Right cardiac atrium (tissue), 5 donors: ENCODE data around the gene NDRG4. TPM values are rescaled to one million over a fixed set of nuclear protein-coding genes. Genes with fewer than 3 reads are reported as not detected.
A peak's percentile ranks its signal among the peaks of the same experiment; 100 is the strongest.

Experiments used
- ATAC-seq, 2 donors: fragments of 200-7000 bp; cut with Tn5 transposase; one replicate each; pipeline versions ENCODE4 v1.8.0 to v1.9.1; 2020; ENCODE audit warnings: moderate library complexity in 2 of 2, mild to moderate bottlenecking in 1 of 2
- DNase-seq, 3 donors: peaks; one replicate each; pipeline ENCODE4 v3.0.0-alpha.2; 2020
- H3K27ac ChIP-seq: one replicate; pipeline ENCODE4 v1.5.1; 2013; ENCODE audit warnings: mild to moderate bottlenecking, low read length, control low read depth, moderate library complexity
- H3K27me3 ChIP-seq: one replicate; pipeline ENCODE4 v1.6.1; 2013; ENCODE audit not compliant: control insufficient read depth, insufficient read depth
- H3K4me1 ChIP-seq: one replicate; pipeline ENCODE4 v1.6.1; 2013; ENCODE audit warnings: low read length; ENCODE audit not compliant: control insufficient read depth, insufficient read depth
- H3K4me3 ChIP-seq: one replicate; pipeline ENCODE4 v1.5.1; 2013; ENCODE audit warnings: low read length, control low read depth
- H3K9me3 ChIP-seq: one replicate; pipeline ENCODE4 v1.6.1; 2013; ENCODE audit warnings: low read length; ENCODE audit not compliant: control insufficient read depth
- WGBS: extraction: QIAGEN DNeasy Blood & Tissue Kit; methylation state at CpG from one replicate; pipeline ENCODE4 v1.1.7; 2013; 5-methylcytosine and 5-hydroxymethylcytosine counted together
- intact Hi-C, 4 donors: fragments of 100-400 bp; cut with DNase I; formaldehyde crosslinking; loops; one replicate each; pipeline versions ENCODE4 v1.11.0 to v1.14.0; 2022 to 2023
- long read RNA-seq, 4 donors: library from polyadenylated mRNA; unstranded; transcript quantifications; one replicate each; pipeline ENCODE4 v2.0.0, GENCODE V29; 2020 to 2021
- polyA plus RNA-seq: library from polyadenylated mRNA; stranded (reverse); fragments of 200-250 nt; gene quantifications from one replicate; pipeline ENCODE4 v1.2.3, GENCODE V29; 2013
- total RNA-seq, 4 donors: library from RNA; stranded (reverse); fragmentation: NEBNext Ultra II Directional; extraction: Animal tissue kit (Norgen Biotek cat#: 25700); gene quantifications; one replicate each; pipeline ENCODE4 v1.2.1, GENCODE V29; 2021
- donor health status: healthy with polysubstance abuse.
- donor health status: DM: no; HTN: yes; CAD: no.
- donor health status: DM: no; HTN: no; CAD: no.
- donor health status: DM: no; HTN: yes; CAD: no; lungs with severe emphysema.
- donor health status: DM: yes; HTN: yes; CAD: no.

Gene NDRG4
- total RNA-seq = 100 to 1,000 TPM in 1 of 4 donors, 10 to 100 TPM in 3; 53.5 to 155 (median 97.3) TPM
- polyA plus RNA-seq = 164 TPM
- long read RNA-seq, donor 1, transcript NDRG4-219 (1 exons, 2,700 nt) = minor isoform, 24 of 174 reads
- long read RNA-seq, donor 1, transcript NDRG4-201 (16 exons, 3,324 nt) = major isoform, 66 of 174 reads
- long read RNA-seq, donor 1, transcript NDRG4-204 (16 exons, 3,626 nt) = minor isoform, 40 of 174 reads
- long read RNA-seq, donor 1, partial matches to known transcripts = 14 of 174 reads
- long read RNA-seq, donor 1, other reads (novel, unspliced or antisense) = 25 of 174 reads
- long read RNA-seq, donor 2, transcript NDRG4-204 (16 exons, 3,626 nt) = major isoform, 91 of 223 reads
- long read RNA-seq, donor 2, transcript NDRG4-219 (1 exons, 2,700 nt) = minor isoform, 17 of 223 reads
- long read RNA-seq, donor 2, transcript NDRG4-201 (16 exons, 3,324 nt) = minor isoform, 68 of 223 reads
- long read RNA-seq, donor 2, partial matches to known transcripts = 9 of 223 reads
- long read RNA-seq, donor 2, other reads (novel, unspliced or antisense) = 36 of 223 reads
- long read RNA-seq, donor 3, transcript NDRG4-201 (16 exons, 3,324 nt) = minor isoform, 283 of 901 reads
- long read RNA-seq, donor 3, transcript NDRG4-219 (1 exons, 2,700 nt) = minor isoform, 63 of 901 reads
- long read RNA-seq, donor 3, transcript NDRG4-204 (16 exons, 3,626 nt) = major isoform, 345 of 901 reads
- long read RNA-seq, donor 3, partial matches to known transcripts = 54 of 901 reads
- long read RNA-seq, donor 3, other reads (novel, unspliced or antisense) = 148 of 901 reads
- long read RNA-seq, donor 4, transcript NDRG4-201 (16 exons, 3,324 nt) = minor isoform, 86 of 297 reads
- long read RNA-seq, donor 4, transcript NDRG4-219 (1 exons, 2,700 nt) = minor isoform, 23 of 297 reads
- long read RNA-seq, donor 4, transcript NDRG4-204 (16 exons, 3,626 nt) = major isoform, 124 of 297 reads
- long read RNA-seq, donor 4, partial matches to known transcripts = 11 of 297 reads
- long read RNA-seq, donor 4, other reads (novel, unspliced or antisense) = 49 of 297 reads

- ATAC-seq = peak; percentile 13 to 53
- Histone ChIP-seq H3K27ac (no peak within 1 kb of the TSS), H3K27me3 (no peaks in the 10 kb centered on the region), H3K4me1 (no peaks in the 10 kb centered on the region), H3K4me3 (no peak within 1 kb of the TSS), H3K9me3 (no peaks in the 10 kb centered on the region)
- WGBS = 50% methylated on average over 24 of the region's 24 CpGs
- peak; percentile 62 to 82 (median 76) for DNase-seq
- intact Hi-C loops = no loop called here
These were observed at the start of gene NDRG4 for GRCh38 chr16:58499615-58500351. Gene NDRG4, plus strand, starts transcription at chr16:58500143. Its CDS starts 106 bp downstream, at chr16:58500249.

GRCh38 chr16:58450590-58450989, 49.4 kb upstream of the NDRG4 start:
- Histone ChIP-seq H3K27ac (peak overlapping the region; percentile 62), H3K9me3 (no peaks in the 10 kb centered on the region), H3K4me1 (no peaks in the 10 kb centered on the region), H3K27me3 (no peaks in the 10 kb centered on the region), H3K4me3 (no peak overlapping the region)
- ATAC-seq (no peak), DNase-seq (no peak)
- 82% methylated on average over 7 of the region's 7 CpGs for WGBS
- intact Hi-C loops = no loop called here

- DNase-seq = no peak
- Histone ChIP-seq H3K27ac (peak overlapping the region; percentile 62), H3K4me3 (no peak overlapping the region), H3K27me3 (no peaks in the 10 kb centered on the region), H3K4me1 (peaks cover 2% of the 10 kb centered on the region), H3K9me3 (no peaks in the 10 kb centered on the region)
- intact Hi-C loops = no loop called here
- peak in 1 of 2 donors; percentile 46 for ATAC-seq
- WGBS = 62% methylated on average over 3 of the region's 3 CpGs
These were observed 48.7 kb upstream of the NDRG4 start for GRCh38 chr16:58451265-58451689.

- no peak overlapping the region for H3K4me3 ChIP-seq
- peaks cover 8% of the 10 kb centered on the region for H3K4me1 ChIP-seq
- WGBS = 89% methylated on average over 1 of the region's 1 CpG
- no peaks in the 10 kb centered on the region for H3K27me3 ChIP-seq
- no peaks in the 10 kb centered on the region for H3K9me3 ChIP-seq
- intact Hi-C loops = no loop called here
- no peak for ATAC-seq
- no peak for DNase-seq
- H3K27ac ChIP-seq = no peak overlapping the region
These were observed 48.0 kb upstream of the NDRG4 start for GRCh38 chr16:58451945-58452401.

- WGBS = 78% methylated on average over 3 of the region's 3 CpGs
- Histone ChIP-seq H3K4me3 (no peak overlapping the region), H3K27ac (no peak overlapping the region), H3K9me3 (no peaks in the 10 kb centered on the region), H3K4me1 (peaks cover 8% of the 10 kb centered on the region), H3K27me3 (no peaks in the 10 kb centered on the region)
- ATAC-seq = no peak
- no peak for DNase-seq
- intact Hi-C loops = no loop called here
These were observed 47.3 kb upstream of the NDRG4 start for GRCh38 chr16:58452640-58453039.

- ATAC-seq (no peak), DNase-seq (no peak)
- 84% methylated on average over 2 of the region's 2 CpGs for WGBS
- Histone ChIP-seq H3K4me3 (no peak overlapping the region), H3K4me1 (peaks cover 8% of the 10 kb centered on the region), H3K9me3 (no peaks in the 10 kb centered on the region), H3K27ac (no peak overlapping the region), H3K27me3 (no peaks in the 10 kb centered on the region)
- intact Hi-C loops = no loop called here
These were observed 45.8 kb upstream of the NDRG4 start for GRCh38 chr16:58454178-58454577.

- 90% methylated on average over 5 of the region's 5 CpGs for WGBS
- no peak for DNase-seq
- intact Hi-C loops = no loop called here
- H3K27me3 ChIP-seq = no peaks in the 10 kb centered on the region
- H3K4me3 ChIP-seq = no peak overlapping the region
- peaks cover 8% of the 10 kb centered on the region for H3K4me1 ChIP-seq
- H3K27ac ChIP-seq = no peak overlapping the region
- H3K9me3 ChIP-seq = no peaks in the 10 kb centered on the region
- ATAC-seq = no peak
These were observed 45.1 kb upstream of the NDRG4 start for GRCh38 chr16:58454856-58455255.

GRCh38 chr16:58455750-58456149, 44.2 kb upstream of the NDRG4 start:
- DNase-seq = no peak
- Histone ChIP-seq H3K27me3 (no peaks in the 10 kb centered on the region), H3K27ac (no peak overlapping the region), H3K4me1 (peaks cover 8% of the 10 kb centered on the region), H3K4me3 (no peak overlapping the region), H3K9me3 (no peaks in the 10 kb centered on the region)
- 49% methylated on average over 2 of the region's 2 CpGs for WGBS
- intact Hi-C loops = no loop called here
- peak; percentile 42 to 77 for ATAC-seq

- Histone ChIP-seq H3K9me3 (no peaks in the 10 kb centered on the region), H3K27ac (no peak overlapping the region), H3K4me3 (no peak overlapping the region), H3K4me1 (peaks cover 8% of the 10 kb centered on the region), H3K27me3 (no peaks in the 10 kb centered on the region)
- ATAC-seq (peak; percentile 79 to 90), DNase-seq (peak in 1 of 3 donors; percentile 39)
- intact Hi-C loops = no loop called here
- WGBS = 20% methylated on average over 3 of the region's 3 CpGs
These were observed 43.8 kb upstream of the NDRG4 start for GRCh38 chr16:58456193-58456592.

GRCh38 chr16:58458606-58459343, 41.2 kb upstream of the NDRG4 start:
- Histone ChIP-seq H3K4me1 (peaks cover 8% of the 10 kb centered on the region), H3K4me3 (no peak overlapping the region), H3K9me3 (no peaks in the 10 kb centered on the region), H3K27me3 (no peaks in the 10 kb centered on the region), H3K27ac (no peak overlapping the region)
- no peak for ATAC-seq
- 81% methylated on average over 10 of the region's 10 CpGs for WGBS
- DNase-seq = no peak
- intact Hi-C loops = no loop called here
